PC-9 (cell line): ENCODE measurements around the gene DAGLB. TPM values are rescaled to one million over a fixed set of nuclear protein-coding genes. Genes with fewer than 3 reads are reported as not detected.
A peak's percentile ranks its signal among the peaks of the same experiment; 100 is the strongest.
"Not testable (repeated sequence)": the region's sequence is repeated elsewhere in the genome, so short reads cannot be mapped to it uniquely, and the experiment has no call there.

Experiments
- BruUV-seq: library from RNA; stranded (reverse); fragments of 400-500 nt; replicated peaks from 2 replicates; lab custom pipeline; 2021; lab: Mats Ljungman, UMichigan
- CTCF ChIA-PET: fragments of 300-600 bp; sonication (Branson Sonifier 250); formaldehyde crosslinking; loops from one replicate; lab custom pipeline; 2022; ENCODE audit warnings: antibody characterized with exemption; lab: Charles Lee
- POLR2A ChIA-PET: fragments of 300-600 bp; sonication (Branson Sonifier 250); formaldehyde crosslinking; loops from one replicate; lab custom pipeline; 2022; ENCODE audit warnings: antibody characterized with exemption; ENCODE audit not compliant: unreplicated experiment; lab: Charles Lee
- DNase-seq, 2 experiments: peaks; one replicate each; pipeline versions ENCODE4 v3.0.0 to v3.0.0-alpha.2; 2015 to 2022; ENCODE audit warnings: mixed read lengths in 1 of 2
- H2AFZ ChIP-seq: fragments of 200-600 bp; sonication (generic); 2 replicates; pipeline ENCODE4 v1.8.1; 2017; ENCODE audit warnings: antibody characterized with exemption
- H3F3A ChIP-seq: fragments of 200-600 bp; sonication (generic); 2 replicates; pipeline ENCODE4 v1.8.1; 2017; ENCODE audit warnings: antibody characterized with exemption, mild to moderate bottlenecking, low read depth; ENCODE audit not compliant: insufficient read depth
- H3K27ac ChIP-seq: fragments of 200-600 bp; sonication (generic); 2 replicates; pipeline ENCODE4 v1.6.1; 2016; ENCODE audit warnings: mixed run types
- H3K27me3 ChIP-seq: fragments of 200-600 bp; sonication (generic); 2 replicates; pipeline ENCODE4 v1.6.1; 2016; ENCODE audit warnings: low read depth, mixed run types; ENCODE audit not compliant: insufficient read depth
- H3K36me3 ChIP-seq: fragments of 200-600 bp; sonication (generic); 2 replicates; pipeline ENCODE4 v1.6.1; 2016; ENCODE audit warnings: low read depth, mixed run types
- H3K4me1 ChIP-seq: fragments of 200-600 bp; sonication (generic); replicated peaks from 2 replicates; pipeline ENCODE4 v1.6.1; 2016; ENCODE audit warnings: mixed run types; ENCODE audit not compliant: insufficient read depth
- H3K4me2 ChIP-seq: fragments of 200-600 bp; sonication (generic); 2 replicates; pipeline ENCODE4 v1.6.1; 2017; ENCODE audit warnings: mixed run types
- H3K4me3 ChIP-seq: fragments of 200-600 bp; sonication (generic); 2 replicates; pipeline ENCODE4 v1.6.1; 2016; ENCODE audit warnings: mixed run types
- H3K79me2 ChIP-seq: fragments of 200-600 bp; sonication (generic); 2 replicates; pipeline ENCODE4 v1.6.1; 2017; ENCODE audit warnings: low read depth, mixed run types
- H3K9me2 ChIP-seq: fragments of 200-600 bp; sonication (generic); 2 replicates; pipeline ENCODE4 v1.8.1; 2017; ENCODE audit warnings: mild to moderate bottlenecking; ENCODE audit not compliant: insufficient read depth
- H3K9me3 ChIP-seq: fragments of 200-600 bp; sonication (generic); 2 replicates; pipeline ENCODE4 v1.8.1; 2016; ENCODE audit warnings: low read depth; ENCODE audit not compliant: insufficient read depth
- H4K20me1 ChIP-seq: fragments of 200-600 bp; sonication (generic); 2 replicates; pipeline ENCODE4 v1.8.1; 2017; ENCODE audit not compliant: insufficient read depth
- EZH2 ChIP-seq: fragments of 200-600 bp; sonication (generic); IDR thresholded peaks from 2 replicates; pipeline ENCODE4 v1.8.0; 2017; ENCODE audit warnings: antibody characterized with exemption, low read depth
- intact Hi-C: fragments of 100-400 bp; cut with micrococcal nuclease; formaldehyde crosslinking; loops from one replicate; pipeline ENCODE4 v1.10.0; 2022; ENCODE audit not compliant: unreplicated experiment
- total RNA-seq: library from RNA; stranded (reverse); gene quantifications from 2 replicates; pipeline ENCODE4 v1.2.3, GENCODE V29; 2021
- TF ChIP-seq, protein P1 (sequence below): fragments of 200-600 bp; sonication (generic); conservative IDR thresholded peaks from 2 replicates; pipeline ENCODE4 v1.6.1; 2017; ENCODE audit warnings: mixed run types, antibody characterized with exemption, mild to moderate bottlenecking, moderate library complexity

Gene DAGLB
- total RNA-seq, 1 experiment from 2014 or later: 46.7 TPM

GRCh38 chr7:6398943-6399342 lies 48.8 kb downstream of the DAGLB start:
- no TSS peak for BruUV-seq
- Histone ChIP-seq H3K4me2 (no peak overlapping the region), H3F3A (peaks cover 63% of the 10 kb centered on the region), H3K27me3 (no peaks in the 10 kb centered on the region), H3K9me3 (no peaks in the 10 kb centered on the region), H3K36me3 (peaks cover 36% of the 10 kb centered on the region), H3K4me3 (no peak overlapping the region), H3K4me1 (peaks cover 24% of the 10 kb centered on the region), H3K79me2 (peaks cover 93% of the 10 kb centered on the region), H2AFZ (no peak overlapping the region), H3K9me2 (no peaks in the 10 kb centered on the region), H3K27ac (0 out of 2 replicates have a peak overlapping the region, but pooled peaks have one; percentile 9), H4K20me1 (peaks cover 72% of the 10 kb centered on the region)
- TF ChIP-seq, protein P1, sequence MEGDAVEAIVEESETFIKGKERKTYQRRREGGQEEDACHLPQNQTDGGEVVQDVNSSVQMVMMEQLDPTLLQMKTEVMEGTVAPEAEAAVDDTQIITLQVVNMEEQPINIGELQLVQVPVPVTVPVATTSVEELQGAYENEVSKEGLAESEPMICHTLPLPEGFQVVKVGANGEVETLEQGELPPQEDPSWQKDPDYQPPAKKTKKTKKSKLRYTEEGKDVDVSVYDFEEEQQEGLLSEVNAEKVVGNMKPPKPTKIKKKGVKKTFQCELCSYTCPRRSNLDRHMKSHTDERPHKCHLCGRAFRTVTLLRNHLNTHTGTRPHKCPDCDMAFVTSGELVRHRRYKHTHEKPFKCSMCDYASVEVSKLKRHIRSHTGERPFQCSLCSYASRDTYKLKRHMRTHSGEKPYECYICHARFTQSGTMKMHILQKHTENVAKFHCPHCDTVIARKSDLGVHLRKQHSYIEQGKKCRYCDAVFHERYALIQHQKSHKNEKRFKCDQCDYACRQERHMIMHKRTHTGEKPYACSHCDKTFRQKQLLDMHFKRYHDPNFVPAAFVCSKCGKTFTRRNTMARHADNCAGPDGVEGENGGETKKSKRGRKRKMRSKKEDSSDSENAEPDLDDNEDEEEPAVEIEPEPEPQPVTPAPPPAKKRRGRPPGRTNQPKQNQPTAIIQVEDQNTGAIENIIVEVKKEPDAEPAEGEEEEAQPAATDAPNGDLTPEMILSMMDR: no peak
- TF ChIP-seq EZH2: no peak
- intact Hi-C loops: no loop called here
- ChIA-PET CTCF (interaction anchor here (1.1 kb wide), 1 partner anchor 38 kb away, joined by 3 read pairs; no protein-coding TSS in a partner anchor), POLR2A (interaction anchor here (0.6 kb wide), 1 partner anchor 109 kb away, joined by 3 read pairs; no protein-coding TSS in a partner anchor)
- DNase-seq: peak in 1 of 2 experiments; percentile 58

GRCh38 chr7:6397759-6398495 lies 49.8 kb downstream of the DAGLB start:
- CTCF ChIA-PET: interaction anchor here (1.1 kb wide), 1 partner anchor 39 kb away, joined by 3 read pairs; no protein-coding TSS in a partner anchor
- peaks cover 70% of the 10 kb centered on the region for H4K20me1 ChIP-seq
- H3K4me1 ChIP-seq: peaks cover 34% of the 10 kb centered on the region
- intact Hi-C loops, H3K9me2 ChIP-seq, H3K4me3 ChIP-seq, H3K9me3 ChIP-seq, DNase-seq, H3K4me2 ChIP-seq, H3K27me3 ChIP-seq, H2AFZ ChIP-seq, POLR2A ChIA-PET, BruUV-seq: not testable (repeated sequence)
- H3K27ac ChIP-seq: 0 out of 2 replicates have a peak overlapping the region, but pooled peaks have one; percentile 9
- H3K36me3 ChIP-seq: peaks cover 33% of the 10 kb centered on the region
- H3F3A ChIP-seq: peaks cover 61% of the 10 kb centered on the region
- peaks cover 91% of the 10 kb centered on the region for H3K79me2 ChIP-seq

DNA sequence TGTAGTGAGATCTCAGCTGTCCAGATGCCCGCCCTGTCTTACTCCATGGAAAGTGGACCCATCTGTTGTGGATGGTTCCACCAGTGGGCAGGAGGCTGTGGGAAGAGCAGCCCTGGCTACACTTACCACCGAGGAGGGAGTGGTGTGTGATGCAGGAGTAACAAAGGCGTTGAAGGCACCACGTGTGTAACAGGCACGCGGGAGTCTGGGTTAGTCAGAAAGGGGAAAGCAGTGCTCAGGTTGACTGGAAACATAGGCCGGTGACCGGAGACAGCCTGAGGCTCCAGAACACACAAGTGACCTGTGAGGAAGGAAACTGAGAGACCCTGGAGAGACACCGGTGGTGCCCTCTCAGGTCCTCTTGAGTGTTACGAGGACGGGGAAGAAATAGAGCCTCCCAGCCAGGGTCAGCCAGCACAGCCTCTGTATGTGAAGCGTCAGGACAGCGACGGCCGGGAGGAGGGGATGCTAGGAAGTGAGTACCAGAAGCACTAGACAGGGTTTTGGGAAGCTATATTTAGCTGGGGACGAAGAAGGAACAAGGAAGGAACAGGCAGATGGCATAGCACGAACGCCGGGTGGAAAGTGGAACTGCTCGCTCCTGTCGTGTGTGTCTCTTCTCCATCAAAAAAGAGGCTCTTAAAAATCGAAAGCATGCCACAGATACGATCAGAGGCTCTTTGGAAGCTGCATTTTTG lies 51.7 kb downstream of the DAGLB start:
- no peak for DNase-seq
- intact Hi-C loops: no loop called here
- BruUV-seq: no TSS peak
- TF ChIP-seq, protein P1: no peak
- TF ChIP-seq EZH2: no peak
- Histone ChIP-seq H3K27ac (peak overlapping the region; percentile 93), H3K36me3 (peaks cover 38% of the 10 kb centered on the region), H3K4me2 (no peak overlapping the region), H3F3A (peaks cover 63% of the 10 kb centered on the region), H3K9me3 (no peaks in the 10 kb centered on the region), H3K79me2 (peaks cover 95% of the 10 kb centered on the region), H4K20me1 (peaks cover 56% of the 10 kb centered on the region), H3K4me1 (peaks cover 52% of the 10 kb centered on the region), H3K9me2 (no peaks in the 10 kb centered on the region), H3K27me3 (no peaks in the 10 kb centered on the region), H3K4me3 (no peak overlapping the region), H2AFZ (no peak overlapping the region)
- ChIA-PET POLR2A (no interaction called here), CTCF (interaction anchor here (0.7 kb wide), 1 partner anchor 530 kb away, joined by 3 read pairs; no protein-coding TSS in a partner anchor)
